IMR-90 (cell line): ENCODE data around the gene ITGB2. TPM values are rescaled to one million over a fixed set of nuclear protein-coding genes. Genes with fewer than 3 reads are reported as not detected.

Experiments
- ATAC-seq: fragments of 200-7000 bp; cut with Tn5 transposase; 2 replicates; pipeline ENCODE4 v1.9.1; 2020; ENCODE audit warnings: low read depth, mild to moderate bottlenecking, moderate library complexity
- BruUV-seq: library from RNA; stranded (reverse); fragments of 400-500 nt; replicated peaks from 2 replicates; lab custom pipeline; 2021; lab: Mats Ljungman, UMichigan
- CTCF ChIA-PET: fragments of 300-600 bp; formaldehyde crosslinking; extraction: SDS; loops from one replicate; lab custom pipeline; 2021; ENCODE audit warnings: antibody characterized with exemption; lab: Yijun Ruan, JAX
- POLR2A ChIA-PET: fragments of 300-600 bp; sonication (Branson Sonifier 250); formaldehyde crosslinking; loops from one replicate; lab custom pipeline; 2022; ENCODE audit warnings: antibody characterized with exemption; ENCODE audit not compliant: unreplicated experiment; lab: Charles Lee
- DNase-seq: peaks from one replicate; pipeline ENCODE4 v3.0.0; 2013
- H2AFZ ChIP-seq: replicated peaks from 2 replicates; pipeline ENCODE3; 2013; ENCODE audit warnings: low read length, mild to moderate bottlenecking; ENCODE audit not compliant: poor library complexity
- H2AK5ac ChIP-seq: 2 replicates; pipeline ENCODE4 v1.6.1; 2013; ENCODE audit warnings: low read depth, low read length, inconsistent platforms
- H2AK9ac ChIP-seq: replicated peaks from 2 replicates; pipeline ENCODE3; 2013; ENCODE audit warnings: mild to moderate bottlenecking, low read depth, low read length, moderate library complexity; ENCODE audit not compliant: poor library complexity
- H2BK120ac ChIP-seq: 2 replicates; pipeline ENCODE4 v1.6.1; 2013; ENCODE audit warnings: low read depth, low read length, inconsistent platforms
- H2BK15ac ChIP-seq: 3 replicates; pipeline ENCODE4 v1.6.1; 2013; ENCODE audit warnings: low read depth, low read length, inconsistent platforms
- H2BK20ac ChIP-seq: 2 replicates; pipeline ENCODE4 v1.6.1; 2013; ENCODE audit warnings: low read depth, mild to moderate bottlenecking, inconsistent platforms, low read length, moderate library complexity
- H2BK5ac ChIP-seq: 2 replicates; pipeline ENCODE4 v1.6.1; 2013; ENCODE audit warnings: mild to moderate bottlenecking, low read depth, low read length, inconsistent platforms; ENCODE audit not compliant: poor library complexity, severe bottlenecking
- H3K14ac ChIP-seq: replicated peaks from 2 replicates; pipeline ENCODE4 v1.6.1; 2013; ENCODE audit warnings: low read depth, low read length, inconsistent platforms
- H3K18ac ChIP-seq: 2 replicates; pipeline ENCODE4 v1.6.1; 2013; ENCODE audit warnings: low read depth, low read length, control low read depth
- H3K23ac ChIP-seq: 2 replicates; pipeline ENCODE4 v1.6.1; 2013; ENCODE audit warnings: low read depth, low read length, inconsistent platforms
- H3K27ac ChIP-seq: 2 replicates; pipeline ENCODE4 v1.5.1; 2013; ENCODE audit warnings: mild to moderate bottlenecking, control low read depth, low read length; ENCODE audit not compliant: insufficient read depth
- H3K27me3 ChIP-seq: 2 replicates; pipeline ENCODE4 v1.6.1; 2013; ENCODE audit warnings: low read length; ENCODE audit not compliant: control insufficient read depth, insufficient read depth
- H3K36me3 ChIP-seq: 2 replicates; pipeline ENCODE4 v1.6.1; 2013; ENCODE audit warnings: low read length, mixed read lengths; ENCODE audit not compliant: control insufficient read depth, insufficient read depth
- H3K4ac ChIP-seq: 2 replicates; pipeline ENCODE4 v1.6.1; 2013; ENCODE audit warnings: low read depth, low read length, inconsistent platforms
- H3K4me1 ChIP-seq: 2 replicates; pipeline ENCODE4 v1.6.1; 2013; ENCODE audit warnings: low read length, mixed read lengths; ENCODE audit not compliant: control insufficient read depth, insufficient read depth
- H3K4me2 ChIP-seq: 2 replicates; pipeline ENCODE4 v1.6.1; 2013; ENCODE audit warnings: low read depth, mild to moderate bottlenecking, control low read depth, low read length, moderate library complexity
- H3K4me3 ChIP-seq: 2 replicates; pipeline ENCODE4 v1.5.1; 2013; ENCODE audit warnings: low read depth, mild to moderate bottlenecking, control low read depth, low read length, moderate library complexity; ENCODE audit not compliant: insufficient read depth
- H3K56ac ChIP-seq: 2 replicates; pipeline ENCODE4 v1.6.1; 2013; ENCODE audit warnings: low read length, inconsistent platforms; ENCODE audit not compliant: insufficient read depth; ENCODE audit errors: extremely low read depth
- H3K79me1 ChIP-seq, 2 experiments: 2 replicates each; pipeline ENCODE4 v1.6.1; 2013; ENCODE audit warnings: low read length in 2 of 2, inconsistent platforms in 1 of 2, low read depth in 1 of 2
- H3K9ac ChIP-seq: 2 replicates; pipeline ENCODE4 v1.6.1; 2013; ENCODE audit warnings: low read depth, low read length, control low read depth
- H3K9me1 ChIP-seq: 2 replicates; pipeline ENCODE4 v1.6.1; 2013; ENCODE audit warnings: low read length, inconsistent platforms; ENCODE audit not compliant: insufficient read depth
- H3K9me3 ChIP-seq: 2 replicates; pipeline ENCODE4 v1.6.1; 2013; ENCODE audit warnings: low read length; ENCODE audit not compliant: control insufficient read depth, insufficient read depth
- H4K20me1 ChIP-seq: 2 replicates; pipeline ENCODE4 v1.6.1; 2013; ENCODE audit warnings: low read length, inconsistent platforms; ENCODE audit not compliant: insufficient read depth
- H4K5ac ChIP-seq: 2 replicates; pipeline ENCODE4 v1.6.1; 2013; ENCODE audit warnings: mild to moderate bottlenecking, low read depth, low read length, control low read depth
- H4K8ac ChIP-seq, 2 experiments: 2 replicates each; pipeline ENCODE4 v1.6.1; 2013; ENCODE audit warnings: low read depth in 2 of 2, low read length in 2 of 2, control low read depth in 1 of 2, inconsistent platforms in 1 of 2
- H4K91ac ChIP-seq: 2 replicates; pipeline ENCODE4 v1.6.1; 2013; ENCODE audit warnings: low read depth, low read length, inconsistent platforms; ENCODE audit not compliant: insufficient read depth
- BHLHE40 ChIP-seq: fragments of 150-350 bp; IDR thresholded peaks from 2 replicates; pipeline ENCODE4 v1.6.1; 2016; ENCODE audit warnings: mild to moderate bottlenecking, low read depth, low read length
- CEBPB ChIP-seq: IDR thresholded peaks from 2 replicates; pipeline ENCODE4 v1.6.1; 2012; ENCODE audit warnings: low read depth, low read length, improper control_type of control experiment
- CTCF ChIP-seq: conservative IDR thresholded peaks from 2 replicates; pipeline ENCODE4 v1.5.1; 2012; ENCODE audit warnings: mild to moderate bottlenecking, low read depth, low read length, improper control_type of control experiment
- MXI1 ChIP-seq: IDR thresholded peaks from 2 replicates; pipeline ENCODE4 v1.6.1; 2012; ENCODE audit warnings: low read depth, mild to moderate bottlenecking, low read length, moderate library complexity, borderline replicate concordance
- WGBS, 2 experiments: methylation state at CpG; one replicate each; pipeline versions ENCODE4 v1.1.5 to v1.1.7; 2013; ENCODE audit warnings: missing lambda C conversion rate in 2 of 2; ENCODE audit not compliant: insufficient read length in 1 of 2; ENCODE audit errors: extremely low coverage in 2 of 2; 5-methylcytosine and 5-hydroxymethylcytosine counted together
- dilution Hi-C: fragments of 300-500 bp; cut with HindIII; formaldehyde crosslinking; loops from one replicate; pipeline ENCODE4 v1.14.3; 2018; ENCODE audit warnings: low sequenced_read_pairs; ENCODE audit not compliant: unreplicated experiment
- in situ Hi-C: fragments of 300-500 bp; cut with MboI; formaldehyde crosslinking; loops from 3 replicates; pipeline ENCODE4 v1.14.3; 2019; ENCODE audit warnings: low sequenced_read_pairs, inconsistent platforms, mixed read lengths
- intact Hi-C: fragments of 100-400 bp; cut with micrococcal nuclease; formaldehyde crosslinking; loops from 2 replicates; pipeline ENCODE4 v1.10.0; 2022
- polyA plus RNA-seq, 3 experiments: library from polyadenylated mRNA; depleted of rRNA; stranded (reverse); fragments of >200 nt; gene quantifications; 2 replicates each; pipeline ENCODE4 v1.2.3, GENCODE V29; 2012; ENCODE audit warnings: low replicate concordance in 1 of 3
- total RNA-seq: library from RNA; depleted of rRNA; stranded (reverse); fragments of >200 nt; gene quantifications from 2 replicates; pipeline ENCODE4 v1.2.3, GENCODE V29; 2012
- TF ChIP-seq, protein P1 (sequence below): fragments of 150-350 bp; IDR thresholded peaks from 2 replicates; pipeline ENCODE4 v1.6.1; 2016; ENCODE audit warnings: low read depth, mild to moderate bottlenecking, low read length, moderate library complexity, borderline replicate concordance

ITGB2 gene
- total and polyA plus RNA-seq, 2 of the 4 experiments (the other 2 are of a cell fraction) = 0.14 TPM; not detected in 1

- H3K4me1 ChIP-seq = peaks cover 30% of the 10 kb centered on the region
- peak; percentile 77 for DNase-seq
- BruUV-seq = no TSS peak
These were observed 49.0 kb downstream of the ITGB2 start for GRCh38 chr21:44871576-44872269.

More at GRCh38 chr21:44871576-44872269, 49.0 kb downstream of the ITGB2 start:
- H3K79me1 ChIP-seq = peaks cover 5 to 61% of the 10 kb centered on the region in 2 experiments; a peak in 3 of 4 replicates
- peak overlapping the region; percentile 72 for H3K4me2 ChIP-seq
- intact Hi-C loops = loop anchor here (5.0 to 10.0 kb wide), 4 partner anchors 54 to 263 kb away; partner anchors contain the start of genes SUMO3 and UBE2G2
- H2AK9ac ChIP-seq = peak overlapping the region; percentile 74
- H3K9me3 ChIP-seq = no peaks in the 10 kb centered on the region
- peaks cover 33% of the 10 kb centered on the region for H3K9me1 ChIP-seq
- peaks cover 6% of the 10 kb centered on the region for H3K36me3 ChIP-seq
- peak overlapping the region; percentile 84 for H2AK5ac ChIP-seq
- no peak overlapping the region for H3K18ac ChIP-seq
- H4K91ac ChIP-seq = peak overlapping the region; percentile 23; the same call in 1 of the 2 replicates
- H4K8ac ChIP-seq = no peak overlapping the region
- peak overlapping the region; percentile 34; the same call in 1 of the 2 replicates for H3K56ac ChIP-seq
- H4K20me1 ChIP-seq = peaks cover 63% of the 10 kb centered on the region
- CTCF ChIA-PET = no interaction called here
- H3K4me3 ChIP-seq = peak overlapping the region; percentile 90
- no peak overlapping the region for H4K5ac ChIP-seq
- peak overlapping the region; percentile 91; the same call in 1 of the 2 replicates for H3K9ac ChIP-seq
- peak overlapping the region; percentile 29; the same call in 1 of the 2 replicates for H2BK20ac ChIP-seq
- peak overlapping the region; percentile 56 for H3K4ac ChIP-seq
- dilution Hi-C loops = no loop called here
- ATAC-seq = peak; percentile 0
- WGBS, 2 experiments = 22% methylated on average over 5 of the region's 14 CpGs; no CpG with 5 or more reads in 1 of the 2 experiments
- H2AFZ ChIP-seq = no peak overlapping the region
- no peak overlapping the region for H2BK120ac ChIP-seq
- H3K27ac ChIP-seq = peak overlapping the region; percentile 19
- H3K27me3 ChIP-seq = no peaks in the 10 kb centered on the region
- H2BK5ac ChIP-seq = peak overlapping the region; percentile 29
- H3K23ac ChIP-seq = peak overlapping the region; percentile 88
- TF ChIP-seq BHLHE40 (peak; percentile 36), CEBPB (peak; percentile 86), CTCF (no peak), MXI1 (peak; percentile 96)
- TF ChIP-seq, protein P1, sequence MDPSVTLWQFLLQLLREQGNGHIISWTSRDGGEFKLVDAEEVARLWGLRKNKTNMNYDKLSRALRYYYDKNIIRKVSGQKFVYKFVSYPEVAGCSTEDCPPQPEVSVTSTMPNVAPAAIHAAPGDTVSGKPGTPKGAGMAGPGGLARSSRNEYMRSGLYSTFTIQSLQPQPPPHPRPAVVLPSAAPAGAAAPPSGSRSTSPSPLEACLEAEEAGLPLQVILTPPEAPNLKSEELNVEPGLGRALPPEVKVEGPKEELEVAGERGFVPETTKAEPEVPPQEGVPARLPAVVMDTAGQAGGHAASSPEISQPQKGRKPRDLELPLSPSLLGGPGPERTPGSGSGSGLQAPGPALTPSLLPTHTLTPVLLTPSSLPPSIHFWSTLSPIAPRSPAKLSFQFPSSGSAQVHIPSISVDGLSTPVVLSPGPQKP = no peak
- 0 out of 3 replicates have a peak overlapping the region, but pooled peaks have one; percentile 3 for H2BK15ac ChIP-seq
- peak overlapping the region; percentile 35 for H3K14ac ChIP-seq
- POLR2A ChIA-PET = no interaction called here
- in situ Hi-C loops = no loop called here
